GM12864 (cell line): Measurements from ENCODE around the gene SOX30.

Source experiments
- DNase-seq: peaks from one replicate; pipeline ENCODE4 v3.0.0-alpha.2; 2011; ENCODE audit warnings: low read depth
- H3K4me3 ChIP-seq: 2 replicates; pipeline ENCODE4 v1.5.1; 2011; ENCODE audit warnings: mild to moderate bottlenecking, low read depth, low read length, control low read depth
- TF ChIP-seq, protein P1 (sequence below): IDR thresholded peaks from 2 replicates; pipeline ENCODE4 v1.5.1; 2011; ENCODE audit warnings: low read depth, mild to moderate bottlenecking, moderate library complexity, low read length, control low read depth, inconsistent platforms; ENCODE audit errors: missing control alignments

SOX30 gene

GRCh38 chr5:157597277-157597676 lies 55.0 kb downstream of the SOX30 start:
- no peak overlapping the region; the same call in 1 of the 2 replicates for H3K4me3 ChIP-seq
- TF ChIP-seq, protein P1, sequence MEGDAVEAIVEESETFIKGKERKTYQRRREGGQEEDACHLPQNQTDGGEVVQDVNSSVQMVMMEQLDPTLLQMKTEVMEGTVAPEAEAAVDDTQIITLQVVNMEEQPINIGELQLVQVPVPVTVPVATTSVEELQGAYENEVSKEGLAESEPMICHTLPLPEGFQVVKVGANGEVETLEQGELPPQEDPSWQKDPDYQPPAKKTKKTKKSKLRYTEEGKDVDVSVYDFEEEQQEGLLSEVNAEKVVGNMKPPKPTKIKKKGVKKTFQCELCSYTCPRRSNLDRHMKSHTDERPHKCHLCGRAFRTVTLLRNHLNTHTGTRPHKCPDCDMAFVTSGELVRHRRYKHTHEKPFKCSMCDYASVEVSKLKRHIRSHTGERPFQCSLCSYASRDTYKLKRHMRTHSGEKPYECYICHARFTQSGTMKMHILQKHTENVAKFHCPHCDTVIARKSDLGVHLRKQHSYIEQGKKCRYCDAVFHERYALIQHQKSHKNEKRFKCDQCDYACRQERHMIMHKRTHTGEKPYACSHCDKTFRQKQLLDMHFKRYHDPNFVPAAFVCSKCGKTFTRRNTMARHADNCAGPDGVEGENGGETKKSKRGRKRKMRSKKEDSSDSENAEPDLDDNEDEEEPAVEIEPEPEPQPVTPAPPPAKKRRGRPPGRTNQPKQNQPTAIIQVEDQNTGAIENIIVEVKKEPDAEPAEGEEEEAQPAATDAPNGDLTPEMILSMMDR = no peak
- no peak for DNase-seq

GRCh38 chr5:157596487-157596886 lies 55.8 kb downstream of the SOX30 start:
- DNase-seq = peak; percentile 97
- H3K4me3 ChIP-seq = no peak overlapping the region
- TF ChIP-seq, protein P1 = no peak

GRCh38 chr5:157594675-157595459 lies 57.4 kb downstream of the SOX30 start:
- DNase-seq = no peak
- TF ChIP-seq, protein P1 = no peak

DNA sequence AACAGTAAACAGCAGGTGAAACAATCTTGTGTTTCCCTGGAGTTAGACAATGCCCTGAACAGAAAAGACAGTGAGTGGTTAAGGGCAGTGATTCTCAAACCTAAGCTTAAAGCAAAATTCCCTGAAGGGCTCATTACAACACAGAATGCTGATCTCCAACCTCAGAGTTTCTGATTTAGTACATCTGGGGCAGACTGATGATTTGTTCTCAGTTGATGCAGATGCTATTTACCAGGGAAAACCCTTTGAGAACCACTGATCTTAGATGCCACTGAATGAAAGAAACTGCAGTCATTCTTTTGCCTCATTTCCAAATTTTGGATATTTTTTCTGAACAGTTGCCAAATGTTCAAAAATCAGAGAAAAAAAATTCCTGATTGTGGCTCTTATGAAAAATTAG lies 58.0 kb downstream of the SOX30 start:
- no peak for DNase-seq
- H3K4me3 ChIP-seq = no peak overlapping the region
- TF ChIP-seq, protein P1 = no peak

More at GRCh38 chr5:157594675-157595459, 57.4 kb downstream of the SOX30 start:
- H3K4me3 ChIP-seq = no peak overlapping the region

GRCh38 chr5:157593052-157593757 lies 59.0 kb downstream of the SOX30 start:
- H3K4me3 ChIP-seq = no peak overlapping the region
- TF ChIP-seq, protein P1 = no peak
- no peak for DNase-seq

- no peak overlapping the region for H3K4me3 ChIP-seq
- TF ChIP-seq, protein P1 = no peak
- DNase-seq = no peak
These were observed 59.6 kb downstream of the SOX30 start for GRCh38 chr5:157592594-157592993.
